CD4-positive, alpha-beta T cell treated with Interleukin-2 at 100 ng/mL for 4 hours (primary cell): ENCODE data around the gene DOCK2.
"Not testable (repeated sequence)": the region's sequence is repeated elsewhere in the genome, so short reads cannot be mapped to it uniquely, and the experiment has no call there.

Experiments
- DNase-seq: peaks from one replicate; pipeline ENCODE4 v3.0.0-alpha.2; 2020; ENCODE audit warnings: low spot score

The DOCK2 gene

GRCh38 chr5:169756071-169756765, 119.1 kb downstream of the DOCK2 start:
- no peak for DNase-seq

GRCh38 chr5:169757016-169757415, 119.9 kb downstream of the DOCK2 start:
- no peak for DNase-seq

DNA sequence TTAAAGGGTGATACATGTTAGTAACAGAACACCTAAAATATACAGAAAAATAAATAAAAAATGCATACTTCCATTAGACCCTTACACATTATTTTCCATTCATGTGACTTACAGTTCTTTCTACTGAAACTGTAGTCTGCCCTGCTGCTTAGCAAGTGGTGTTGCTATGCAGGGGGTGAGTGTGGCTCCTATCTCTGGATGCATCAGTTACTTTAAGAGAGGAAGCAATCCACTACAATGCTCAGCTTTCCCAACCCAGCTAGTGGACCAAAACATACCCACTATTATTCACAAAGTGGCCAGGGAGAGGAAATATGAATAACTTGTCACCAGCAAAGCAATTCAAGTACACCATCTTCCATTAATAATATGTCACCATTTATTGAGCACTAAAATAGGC, 121.8 kb downstream of the DOCK2 start:
- DNase-seq: no peak

DNA sequence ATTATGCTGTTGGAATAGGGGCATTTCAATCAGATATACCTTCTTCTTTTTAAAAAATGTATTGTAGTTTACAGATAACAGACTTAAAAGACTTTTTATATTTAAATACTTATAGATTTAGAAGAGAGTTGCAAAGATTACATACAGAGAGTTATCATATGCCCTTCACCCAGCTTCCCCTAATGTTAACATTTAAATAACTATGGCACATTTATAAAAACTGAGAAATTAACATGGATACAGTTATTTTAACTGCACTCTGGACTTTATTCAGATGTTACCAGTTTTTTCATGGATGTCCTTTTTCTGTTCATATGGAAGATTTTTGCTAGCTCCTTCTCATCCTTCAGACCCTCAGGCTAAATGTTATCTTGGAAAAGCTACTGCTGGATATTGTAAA, 123.2 kb downstream of the DOCK2 start:
- DNase-seq: no peak

DNA sequence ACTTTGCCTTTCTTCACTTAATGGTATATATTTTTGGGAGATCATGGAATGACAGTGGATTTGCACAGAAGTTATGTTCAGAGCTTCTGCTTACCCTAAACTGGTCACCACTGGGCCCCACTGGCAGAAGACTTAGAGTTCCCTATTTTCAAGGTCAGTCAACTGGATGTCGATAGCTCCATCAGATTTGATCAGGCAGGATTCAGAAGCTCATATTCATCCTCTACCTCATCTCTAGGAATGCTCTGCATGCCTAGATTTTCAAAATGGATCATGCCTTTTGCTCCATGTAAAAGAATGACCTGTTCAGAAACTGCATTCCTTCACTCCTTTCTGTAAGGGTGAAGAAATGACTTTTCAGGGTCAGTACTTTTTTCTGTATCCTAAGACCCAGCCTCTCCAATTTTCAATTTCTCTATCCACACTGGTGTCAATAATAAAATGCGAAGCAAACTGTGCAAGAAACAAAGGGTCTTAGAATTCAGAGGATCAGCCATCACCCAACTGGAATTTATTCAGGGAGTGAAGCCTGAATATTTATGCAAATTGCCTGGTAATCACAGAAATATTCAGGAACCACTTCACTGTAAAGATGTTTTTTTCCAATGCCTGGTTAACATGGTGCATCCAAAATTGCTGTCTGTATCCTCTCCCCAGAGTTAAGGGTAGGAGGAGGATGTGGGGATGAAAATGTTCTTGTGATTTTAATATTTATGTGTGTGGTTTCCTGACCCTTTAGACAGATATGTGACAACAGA, 125.4 kb downstream of the DOCK2 start:
- no peak for DNase-seq

DNA sequence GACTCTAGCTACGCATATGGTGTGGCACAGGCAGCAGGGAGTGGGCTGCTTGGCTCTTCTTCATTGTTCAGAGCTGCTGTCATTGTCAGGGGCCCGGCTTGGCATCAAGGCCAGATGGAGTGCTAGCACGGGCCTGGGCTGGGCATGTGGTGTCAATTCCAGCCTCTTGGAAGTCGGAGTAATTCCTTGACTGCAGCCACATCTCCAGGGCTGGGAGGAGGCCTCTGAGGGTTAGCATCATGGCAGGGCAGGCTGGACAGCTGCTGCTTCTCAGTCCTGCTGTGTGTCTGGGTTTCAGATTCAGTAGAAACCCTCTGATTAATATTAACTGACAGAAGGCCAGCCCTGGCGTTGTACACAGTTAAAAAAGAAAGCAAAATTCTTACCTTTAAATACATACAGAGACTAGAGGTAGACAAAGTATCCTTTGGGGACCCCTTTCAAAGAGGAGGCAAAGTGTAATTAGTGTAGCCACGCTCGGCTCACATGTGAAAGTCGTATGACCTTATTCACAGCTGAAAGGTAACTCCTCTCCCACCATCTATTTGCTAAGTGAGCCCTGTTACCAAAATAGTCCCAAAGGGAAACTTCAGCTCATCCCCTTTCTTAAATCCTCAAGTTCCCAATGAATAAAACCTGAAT, 126.4 kb downstream of the DOCK2 start:
- no peak for DNase-seq

DNA sequence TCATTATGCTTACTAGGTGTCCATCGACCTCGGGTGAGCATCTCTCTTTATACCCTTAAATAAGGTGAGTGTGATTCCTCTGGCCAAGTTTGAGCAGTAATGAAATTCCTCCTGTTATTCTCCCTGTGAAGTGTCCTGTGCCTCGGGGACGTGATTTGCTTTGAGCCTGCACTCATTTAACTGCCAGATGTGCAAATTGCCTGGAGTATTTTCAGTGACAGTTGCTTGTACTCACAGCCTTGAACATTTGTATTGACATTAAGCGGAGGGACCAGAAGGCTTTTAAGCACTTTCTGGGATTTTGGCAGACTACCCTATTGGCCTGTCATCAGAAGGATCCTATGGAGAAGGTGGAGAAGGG, 126.9 kb downstream of the DOCK2 start:
- no peak for DNase-seq

- DNase-seq: no peak
Observed at GRCh38 chr5:169765176-169765996, 128.3 kb downstream of the DOCK2 start.

DNA sequence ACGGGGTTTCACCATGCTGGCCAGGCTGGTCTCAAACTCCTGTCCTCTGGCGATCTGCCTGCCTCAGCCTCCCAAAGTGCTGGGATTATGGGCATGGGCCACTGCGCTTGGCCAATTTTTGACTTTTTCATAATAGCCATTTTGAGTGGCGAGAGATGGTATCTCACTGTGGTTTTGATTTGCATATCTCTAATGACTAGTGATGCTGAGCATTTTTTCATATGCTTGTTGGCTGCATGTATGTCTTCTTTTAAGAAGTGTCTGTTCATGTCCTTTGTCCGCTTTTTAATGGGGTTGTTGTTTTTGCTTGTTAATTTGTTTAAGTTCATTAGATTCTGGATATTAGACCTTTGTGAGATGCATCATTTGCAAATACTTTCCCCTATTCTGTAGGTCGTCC, 129.9 kb downstream of the DOCK2 start:
- not testable (repeated sequence) for DNase-seq

DNA sequence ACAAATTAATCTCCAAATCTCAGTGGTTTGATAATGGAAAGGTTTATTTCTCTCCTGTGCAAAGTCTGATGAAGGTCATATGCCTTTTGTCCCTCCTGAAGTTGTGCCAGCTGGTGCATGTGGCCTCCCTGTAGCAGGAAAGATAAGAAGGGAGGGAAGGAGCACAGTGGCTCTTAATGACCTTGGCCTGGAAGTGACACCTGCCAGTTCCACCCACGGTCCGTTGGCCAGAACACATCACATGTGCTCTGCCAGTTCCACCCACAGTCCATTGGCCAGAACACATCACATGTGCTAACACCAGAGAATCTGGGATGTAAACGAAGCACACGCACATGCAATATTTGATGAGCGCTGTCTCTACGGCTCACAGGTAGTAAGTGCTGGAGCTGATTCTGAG, 130.9 kb downstream of the DOCK2 start:
- no peak for DNase-seq

DNA sequence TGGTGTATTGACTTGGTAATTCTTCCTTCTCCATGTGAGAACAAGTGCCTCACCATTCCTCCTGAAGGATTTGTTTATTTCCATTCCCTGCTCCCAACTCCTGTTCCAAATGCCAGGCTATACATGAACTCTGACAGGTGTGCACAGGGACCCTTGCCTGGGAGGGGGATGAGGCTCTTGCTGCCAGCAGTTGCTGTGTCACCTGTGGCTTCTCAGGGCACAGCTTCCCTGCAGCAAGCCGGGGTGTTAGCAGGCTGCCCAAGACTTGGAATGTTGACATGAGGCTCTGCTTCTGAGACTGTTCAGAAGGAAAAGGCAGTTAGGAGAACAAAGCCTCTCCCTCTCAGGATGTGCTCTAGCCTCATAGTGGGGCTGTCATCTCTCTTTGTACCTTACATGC, 131.3 kb downstream of the DOCK2 start:
- DNase-seq: no peak

GRCh38 chr5:169770109-169770508, 133.0 kb downstream of the DOCK2 start:
- DNase-seq: no peak

DNA sequence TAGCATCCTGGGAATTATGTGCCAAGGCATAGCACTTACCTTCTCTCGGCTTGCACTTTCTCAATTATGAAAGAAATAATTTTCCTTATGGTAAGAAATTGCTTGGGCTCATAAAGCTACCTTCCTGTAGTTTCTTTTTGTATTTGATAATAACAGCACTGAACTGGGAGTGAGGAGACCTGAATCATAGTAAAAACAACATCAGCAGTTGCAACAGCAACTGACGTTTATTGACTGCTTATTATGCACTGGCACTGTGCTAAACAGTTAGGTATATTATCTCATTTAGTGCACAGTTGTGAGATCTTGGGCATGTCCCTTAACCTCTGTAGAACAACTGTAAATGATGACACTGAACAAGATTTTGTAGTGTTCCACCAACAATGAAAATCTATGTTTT, 135.2 kb downstream of the DOCK2 start:
- no peak for DNase-seq

GRCh38 chr5:169772688-169773087, 135.6 kb downstream of the DOCK2 start:
- no peak for DNase-seq

GRCh38 chr5:169777159-169777558, 140.1 kb downstream of the DOCK2 start:
- DNase-seq: no peak

DNA sequence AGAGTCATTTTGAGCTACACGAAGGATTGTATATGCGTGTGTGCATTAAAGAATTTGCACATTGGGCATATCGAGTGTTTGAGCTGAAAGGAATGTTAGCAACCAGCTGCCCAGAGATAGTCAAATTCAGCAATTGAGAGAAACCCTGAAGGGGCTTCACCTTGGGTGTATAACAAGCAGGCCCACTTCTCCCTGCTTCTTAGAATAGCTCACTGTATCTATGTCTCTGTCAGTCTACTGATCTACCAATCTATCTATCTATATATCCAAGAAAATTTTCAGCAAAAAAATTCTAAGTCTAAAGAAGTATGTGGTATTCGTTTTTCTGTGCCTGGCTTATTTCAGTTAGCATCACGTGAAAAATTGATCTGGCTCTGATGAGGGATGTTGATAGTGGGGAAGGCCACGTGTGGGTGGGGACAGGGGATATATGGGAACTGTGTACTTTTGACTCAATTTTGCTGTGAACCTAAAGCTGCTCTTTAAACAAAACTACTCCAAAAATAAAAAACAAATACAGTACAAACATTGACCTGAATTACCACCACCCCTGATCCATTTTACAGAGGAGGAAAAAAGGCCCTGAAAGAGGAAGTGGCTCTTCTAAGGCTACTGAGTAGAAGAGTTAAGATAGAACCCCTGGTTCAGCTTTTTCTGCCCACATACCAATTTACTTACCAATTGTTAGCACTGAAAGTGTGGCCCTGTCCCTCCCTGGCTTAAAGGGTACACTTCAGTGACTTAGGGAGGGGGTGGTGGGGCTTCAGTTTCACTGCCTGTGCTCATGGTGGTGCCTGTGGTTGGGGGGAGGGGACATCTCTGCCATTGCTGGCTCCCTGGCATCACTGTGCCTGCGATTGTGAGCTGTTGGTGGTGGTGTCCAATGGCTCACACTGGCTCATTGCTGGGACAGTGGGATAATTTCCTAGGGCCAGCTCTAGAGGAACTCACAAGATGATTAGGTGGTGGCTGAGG, 141.8 kb downstream of the DOCK2 start:
- DNase-seq: no peak

- DNase-seq: no peak
Observed at GRCh38 chr5:169781420-169782345, 144.6 kb downstream of the DOCK2 start.

DNA sequence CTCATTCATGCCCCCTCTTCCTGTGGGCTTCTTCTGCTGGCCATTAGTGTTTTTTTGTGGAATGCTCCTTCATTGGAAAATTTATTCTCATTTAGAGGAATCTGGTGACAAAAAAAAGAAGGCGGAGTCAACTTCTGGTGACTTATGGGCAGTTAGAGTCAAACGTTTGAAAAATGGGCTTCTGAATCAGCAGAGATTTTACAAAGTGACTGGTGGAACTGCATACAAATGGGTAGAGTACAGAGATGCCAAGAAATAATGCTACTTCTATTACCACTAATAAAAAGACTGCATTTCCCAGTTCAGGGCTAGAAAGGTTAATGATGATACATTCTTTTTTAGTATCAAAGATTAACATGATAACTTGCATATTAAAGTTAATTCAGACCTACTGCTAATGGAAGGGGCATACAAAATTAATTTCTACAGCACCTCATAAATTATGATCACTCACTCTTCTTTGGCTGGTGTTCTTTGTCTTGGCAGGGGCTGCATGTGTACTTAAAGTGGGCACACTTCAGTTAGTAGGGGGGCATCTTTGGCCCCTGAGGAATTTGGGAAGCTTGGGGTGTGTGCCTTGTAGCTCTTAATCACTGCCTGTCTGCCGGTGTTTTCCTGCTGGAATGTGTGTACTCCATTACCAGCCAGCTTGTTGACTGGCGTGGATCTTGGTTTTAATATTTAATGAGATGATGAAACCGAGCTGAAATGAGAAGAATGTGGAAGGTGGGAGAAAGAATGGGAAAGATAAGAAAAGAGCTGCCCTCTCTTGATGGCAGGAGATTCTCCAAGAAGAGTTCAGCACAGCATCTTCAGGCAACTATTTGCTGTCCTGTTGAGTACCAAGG, 148.9 kb downstream of the DOCK2 start:
- no peak for DNase-seq

- no peak for DNase-seq
Observed at GRCh38 chr5:169788168-169788567, 151.1 kb downstream of the DOCK2 start.
